ENCODE measurements around the gene IL17A.
"Not testable (repeated sequence)": the region's sequence is repeated elsewhere in the genome, so short reads cannot be mapped to it uniquely, and the experiment has no call there.

The IL17A gene

DNA sequence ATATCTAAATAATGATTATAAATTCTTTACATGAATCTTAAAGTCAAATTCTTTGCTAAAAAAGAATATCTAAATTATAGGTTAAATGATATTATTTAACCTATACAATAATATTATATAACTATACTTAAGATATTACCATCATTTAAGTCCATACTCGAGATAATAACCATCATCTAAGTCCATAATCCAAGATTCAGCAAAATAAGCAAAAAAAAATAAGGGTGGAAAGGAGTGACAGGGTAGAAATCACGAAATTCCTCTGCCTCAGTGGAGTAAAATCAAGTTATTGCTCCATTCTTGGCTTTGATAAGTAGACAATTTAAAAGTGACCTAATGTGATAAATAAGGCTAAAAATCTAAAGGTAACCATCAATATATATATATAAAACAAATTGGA, 9.7 kb downstream of the IL17A start:
- Histone ChIP-seq H3K27me3 (replicated peaks; ENCODE audit: control insufficient read depth, insufficient read depth, low read length) (no peaks in the 10 kb centered on the region), H3K4me3 (replicated peaks; ENCODE audit: low read depth, low read length) (no peak overlapping the region), H3K36me3 (ENCODE audit: control insufficient read depth, insufficient read depth, low read length) (no peaks in the 10 kb centered on the region)
- DNase-seq (ENCODE audit: extremely low read depth, insufficient read length): no peak
- no peak for TF ChIP-seq CTCF (IDR thresholded peaks at IDR 0.05; ENCODE audit: insufficient read depth, low read length, poor library complexity, severe bottlenecking)

DNA sequence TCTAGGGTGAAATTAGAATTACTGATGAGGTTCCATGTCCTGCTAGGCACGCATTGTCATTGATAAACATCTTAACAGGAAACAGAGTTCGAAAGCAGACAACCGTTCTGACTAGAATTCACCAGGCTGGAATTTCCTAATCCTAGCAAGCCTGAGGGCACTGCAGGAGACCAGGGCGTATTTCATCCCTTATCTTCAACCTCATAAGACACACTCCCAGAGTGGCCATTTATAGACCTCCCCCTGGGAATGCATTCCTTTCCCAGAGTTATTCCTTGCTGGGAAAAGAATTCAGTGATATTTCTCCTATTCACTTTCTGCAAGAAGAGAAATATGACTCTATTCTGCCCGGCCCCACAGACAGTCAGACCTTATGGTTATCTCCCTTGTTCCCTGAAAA, 13.9 kb downstream of the IL17A start:
- not testable (repeated sequence) for H3K4me3 ChIP-seq (replicated peaks; ENCODE audit: low read depth, low read length); H3K27me3 ChIP-seq (replicated peaks; ENCODE audit: control insufficient read depth, insufficient read depth, low read length); DNase-seq (ENCODE audit: extremely low read depth, insufficient read length); H3K36me3 ChIP-seq (ENCODE audit: control insufficient read depth, insufficient read depth, low read length)

GRCh38 chr6:52201046-52201445, 14.9 kb downstream of the IL17A start:
- Histone ChIP-seq H3K27me3 (replicated peaks; ENCODE audit: control insufficient read depth, insufficient read depth, low read length) (no peaks in the 10 kb centered on the region), H3K36me3 (ENCODE audit: control insufficient read depth, insufficient read depth, low read length) (no peaks in the 10 kb centered on the region), H3K4me3 (replicated peaks; ENCODE audit: low read depth, low read length) (no peak overlapping the region)
- DNase-seq (ENCODE audit: extremely low read depth, insufficient read length): no peak
- no peak for TF ChIP-seq CTCF (IDR thresholded peaks at IDR 0.05; ENCODE audit: insufficient read depth, low read length, poor library complexity, severe bottlenecking)

- no peaks in the 10 kb centered on the region for H3K36me3 ChIP-seq (ENCODE audit: control insufficient read depth, insufficient read depth, low read length)
- TF ChIP-seq CTCF (IDR thresholded peaks at IDR 0.05; ENCODE audit: insufficient read depth, low read length, poor library complexity, severe bottlenecking): no peak
These were observed 15.3 kb downstream of the IL17A start for GRCh38 chr6:52201493-52201892.

GRCh38 chr6:52207066-52207465, 20.9 kb downstream of the IL17A start:
- peak; percentile 55 for TF ChIP-seq CTCF (IDR thresholded peaks at IDR 0.05; ENCODE audit: insufficient read depth, low read length, poor library complexity, severe bottlenecking)
- H3K4me3 ChIP-seq (replicated peaks; ENCODE audit: low read depth, low read length): no peak overlapping the region
- no peaks in the 10 kb centered on the region for H3K36me3 ChIP-seq (ENCODE audit: control insufficient read depth, insufficient read depth, low read length)
- H3K27me3 ChIP-seq (replicated peaks; ENCODE audit: control insufficient read depth, insufficient read depth, low read length): no peaks in the 10 kb centered on the region
- DNase-seq (ENCODE audit: extremely low read depth, insufficient read length): no peak

More at GRCh38 chr6:52201493-52201892, 15.3 kb downstream of the IL17A start:
- Histone ChIP-seq H3K4me3 (replicated peaks; ENCODE audit: low read depth, low read length) (no peak overlapping the region), H3K27me3 (replicated peaks; ENCODE audit: control insufficient read depth, insufficient read depth, low read length) (no peaks in the 10 kb centered on the region)
- DNase-seq (ENCODE audit: extremely low read depth, insufficient read length): no peak

DNA sequence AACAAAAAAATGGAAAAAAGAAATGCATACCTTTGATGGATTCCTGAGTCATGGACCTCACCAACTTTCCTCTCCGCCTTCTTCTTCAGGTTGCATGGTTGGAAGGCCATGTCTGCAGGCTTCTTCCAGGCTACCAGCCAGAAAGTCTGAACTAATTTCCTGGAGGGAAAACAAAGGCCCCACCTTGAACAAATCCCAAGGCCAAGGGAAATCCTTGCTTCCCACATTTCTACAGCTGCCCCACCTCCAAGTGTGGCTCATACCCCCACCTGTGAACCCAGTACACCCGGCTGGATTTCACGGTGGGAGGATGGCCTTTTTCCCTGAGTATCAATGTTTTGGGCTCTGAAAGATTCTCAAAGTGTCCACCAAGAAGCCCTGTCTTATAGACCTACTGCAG, 22.4 kb downstream of the IL17A start:
- Histone ChIP-seq H3K36me3 (ENCODE audit: control insufficient read depth, insufficient read depth, low read length) (no peaks in the 10 kb centered on the region), H3K27me3 (replicated peaks; ENCODE audit: control insufficient read depth, insufficient read depth, low read length) (no peaks in the 10 kb centered on the region), H3K4me3 (replicated peaks; ENCODE audit: low read depth, low read length) (no peak overlapping the region)
- TF ChIP-seq CTCF (IDR thresholded peaks at IDR 0.05; ENCODE audit: insufficient read depth, low read length, poor library complexity, severe bottlenecking): no peak
- DNase-seq (ENCODE audit: extremely low read depth, insufficient read length): no peak

Measured in GM06990 (cell line).